ENCODE data around the gene ELMO1. TPM values are rescaled to one million over a fixed set of nuclear protein-coding genes. Genes with fewer than 3 reads are reported as not detected.

The ELMO1 gene
- total and polyA plus RNA-seq, 2 of the 13 experiments (the other 11 are each of a cell fraction or from before 2014, with no cell fraction given) = 0.11 to 0.17 TPM

- TF ChIP-seq ARNTL (CRISPR knock-in tag; IDR thresholded peaks at IDR 0.05) = peak; percentile 96
- TF ChIP-seq FOXA3 (CRISPR knock-in tag; IDR thresholded peaks at IDR 0.05) = peak; percentile 96
- TF ChIP-seq NR0B2 (CRISPR knock-in tag; IDR thresholded peaks at IDR 0.05) = no peak
- TF ChIP-seq ZKSCAN8 (CRISPR knock-in tag; IDR thresholded peaks at IDR 0.05; ENCODE audit: borderline replicate concordance) = peak; percentile 64; the same call in 1 of the 2 replicates
- no peak for TF ChIP-seq ZNF597 (CRISPR knock-in tag; IDR thresholded peaks at IDR 0.05)
- no peak for TF ChIP-seq SNRNP70 (IDR thresholded peaks at IDR 0.05; ENCODE audit: low read depth, low read length)
- TF ChIP-seq POLR2AphosphoS2 (IDR thresholded peaks at IDR 0.05; ENCODE audit: low read depth, low read length) = no peak
- TF ChIP-seq CSRNP1 (CRISPR knock-in tag; IDR thresholded peaks at IDR 0.05) = no peak
- peak; percentile 89 for TF ChIP-seq HNF1B (CRISPR knock-in tag; IDR thresholded peaks at IDR 0.05)
- TF ChIP-seq MLXIP (CRISPR knock-in tag; IDR thresholded peaks at IDR 0.05; ENCODE audit: borderline replicate concordance) = no peak
- no peak for TF ChIP-seq ZNF691 (CRISPR knock-in tag; IDR thresholded peaks at IDR 0.05; ENCODE audit: borderline replicate concordance, low read depth)
- TF ChIP-seq ZNF138 (CRISPR knock-in tag; IDR thresholded peaks at IDR 0.05; ENCODE audit: low read depth) = no peak
- TF ChIP-seq ZMYM4 (CRISPR knock-in tag; IDR thresholded peaks at IDR 0.05) = peak; percentile 99
- no peak for TF ChIP-seq NFE2L2 (IDR thresholded peaks at IDR 0.05; ENCODE audit: low read length)
- TF ChIP-seq ZNF367 (CRISPR knock-in tag; IDR thresholded peaks at IDR 0.05; ENCODE audit: borderline replicate concordance) = no peak
- TF ChIP-seq ZNF891 (CRISPR knock-in tag; IDR thresholded peaks at IDR 0.05) = no peak
- TF ChIP-seq ONECUT2 (CRISPR knock-in tag; IDR thresholded peaks at IDR 0.05) = no peak
- TF ChIP-seq ZNF33B (CRISPR knock-in tag; IDR thresholded peaks at IDR 0.05) = no peak
- no peak for TF ChIP-seq ZNF350 (CRISPR knock-in tag; IDR thresholded peaks at IDR 0.05; ENCODE audit: borderline replicate concordance, low read depth)
- TF ChIP-seq EZH2 (conservative IDR thresholded peaks at IDR 0.05; ENCODE audit: low read depth, low read length) = no peak
- no peak for TF ChIP-seq ZNF124 (CRISPR knock-in tag; IDR thresholded peaks at IDR 0.05)
Measured at GRCh38 chr7:37191797-37192196, 256.9 kb downstream of the ELMO1 start (continued).

All from HepG2 (cell line).